NCI-H524 treated with DMSO at 0.1 percent for 48 hours (cell line): ENCODE data around the gene NKX6-2.
"Not testable (repeated sequence)": the region's sequence is repeated elsewhere in the genome, so short reads cannot be mapped to it uniquely, and the experiment has no call there.

Experiments used
- DNase-seq: peaks from one replicate; lab custom pipeline; 2025; lab: John Stamatoyannopoulos, UW

The NKX6-2 gene

GRCh38 chr10:132754071-132754470 lies 31.9 kb downstream of the NKX6-2 start:
- DNase-seq = no peak

- DNase-seq = no peak
Measured at GRCh38 chr10:132753596-132753995, 32.4 kb downstream of the NKX6-2 start.

GRCh38 chr10:132752961-132753360 lies 33.0 kb downstream of the NKX6-2 start:
- DNase-seq = no peak

- no peak for DNase-seq
Measured at GRCh38 chr10:132752378-132752777, 33.6 kb downstream of the NKX6-2 start.

GRCh38 chr10:132750936-132751335 lies 35.0 kb downstream of the NKX6-2 start:
- no peak for DNase-seq

- DNase-seq = no peak
Measured at GRCh38 chr10:132749371-132749795, 36.6 kb downstream of the NKX6-2 start.

- no peak for DNase-seq
Measured at GRCh38 chr10:132748545-132749370, 37.2 kb downstream of the NKX6-2 start.

GRCh38 chr10:132748135-132748534 lies 37.8 kb downstream of the NKX6-2 start:
- no peak for DNase-seq

- DNase-seq = no peak
Measured at GRCh38 chr10:132746801-132747625, 38.9 kb downstream of the NKX6-2 start.

GRCh38 chr10:132746386-132746785 lies 39.6 kb downstream of the NKX6-2 start:
- no peak for DNase-seq

- no peak for DNase-seq
Measured at GRCh38 chr10:132745971-132746370, 40.0 kb downstream of the NKX6-2 start.

- DNase-seq = no peak
Measured at GRCh38 chr10:132745511-132745910, 40.4 kb downstream of the NKX6-2 start.

GRCh38 chr10:132744839-132745238 lies 41.1 kb downstream of the NKX6-2 start:
- DNase-seq = no peak

GRCh38 chr10:132743925-132744490 lies 41.9 kb downstream of the NKX6-2 start:
- DNase-seq = no peak

- not testable (repeated sequence) for DNase-seq
Measured at GRCh38 chr10:132743196-132743924, 42.6 kb downstream of the NKX6-2 start.

GRCh38 chr10:132742837-132743194 lies 43.1 kb downstream of the NKX6-2 start:
- DNase-seq = no peak

GRCh38 chr10:132742167-132742836 lies 43.6 kb downstream of the NKX6-2 start:
- DNase-seq = no peak

- DNase-seq = no peak
Measured at GRCh38 chr10:132740588-132740987, 45.4 kb downstream of the NKX6-2 start.

- DNase-seq = no peak
Measured at GRCh38 chr10:132739225-132739613, 46.7 kb downstream of the NKX6-2 start.

- DNase-seq = no peak
Measured at GRCh38 chr10:132738454-132739224, 47.3 kb downstream of the NKX6-2 start.
